ENCODE measurements around the gene SORCS2.

The SORCS2 gene

DNA sequence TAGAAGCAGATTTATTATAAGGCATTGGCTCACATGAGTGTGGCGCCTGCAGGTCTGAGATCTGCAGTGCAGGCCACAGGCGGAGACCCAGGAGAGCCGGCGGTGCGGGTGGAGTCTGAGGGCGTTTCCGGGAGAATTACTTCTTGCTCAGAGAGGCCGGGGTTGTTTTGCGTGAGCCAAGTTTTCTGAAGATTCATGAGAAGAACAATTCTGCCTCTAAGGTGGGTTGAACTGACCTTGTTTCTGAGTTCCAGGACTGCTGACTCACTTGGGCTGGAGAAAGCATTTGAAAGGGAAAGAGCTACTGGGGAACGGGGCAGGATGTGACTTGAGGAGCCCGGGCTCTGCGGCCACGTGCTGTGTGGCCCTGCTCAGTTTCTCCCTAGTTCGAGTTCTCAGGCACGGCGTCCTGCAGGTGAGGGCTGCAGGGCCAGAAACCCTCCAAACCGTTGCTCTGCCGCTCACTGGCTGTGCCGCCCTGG is 36.7 kb upstream of the SORCS2 start:
- no peak overlapping the region for H3K4me3 ChIP-seq (ENCODE audit: low read length)
- peak; percentile 34 for DNase-seq (ENCODE audit: low read depth)
- TF ChIP-seq, protein P1, sequence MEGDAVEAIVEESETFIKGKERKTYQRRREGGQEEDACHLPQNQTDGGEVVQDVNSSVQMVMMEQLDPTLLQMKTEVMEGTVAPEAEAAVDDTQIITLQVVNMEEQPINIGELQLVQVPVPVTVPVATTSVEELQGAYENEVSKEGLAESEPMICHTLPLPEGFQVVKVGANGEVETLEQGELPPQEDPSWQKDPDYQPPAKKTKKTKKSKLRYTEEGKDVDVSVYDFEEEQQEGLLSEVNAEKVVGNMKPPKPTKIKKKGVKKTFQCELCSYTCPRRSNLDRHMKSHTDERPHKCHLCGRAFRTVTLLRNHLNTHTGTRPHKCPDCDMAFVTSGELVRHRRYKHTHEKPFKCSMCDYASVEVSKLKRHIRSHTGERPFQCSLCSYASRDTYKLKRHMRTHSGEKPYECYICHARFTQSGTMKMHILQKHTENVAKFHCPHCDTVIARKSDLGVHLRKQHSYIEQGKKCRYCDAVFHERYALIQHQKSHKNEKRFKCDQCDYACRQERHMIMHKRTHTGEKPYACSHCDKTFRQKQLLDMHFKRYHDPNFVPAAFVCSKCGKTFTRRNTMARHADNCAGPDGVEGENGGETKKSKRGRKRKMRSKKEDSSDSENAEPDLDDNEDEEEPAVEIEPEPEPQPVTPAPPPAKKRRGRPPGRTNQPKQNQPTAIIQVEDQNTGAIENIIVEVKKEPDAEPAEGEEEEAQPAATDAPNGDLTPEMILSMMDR (conservative IDR thresholded peaks at IDR 0.05; ENCODE audit: low read length), result no peak

DNA sequence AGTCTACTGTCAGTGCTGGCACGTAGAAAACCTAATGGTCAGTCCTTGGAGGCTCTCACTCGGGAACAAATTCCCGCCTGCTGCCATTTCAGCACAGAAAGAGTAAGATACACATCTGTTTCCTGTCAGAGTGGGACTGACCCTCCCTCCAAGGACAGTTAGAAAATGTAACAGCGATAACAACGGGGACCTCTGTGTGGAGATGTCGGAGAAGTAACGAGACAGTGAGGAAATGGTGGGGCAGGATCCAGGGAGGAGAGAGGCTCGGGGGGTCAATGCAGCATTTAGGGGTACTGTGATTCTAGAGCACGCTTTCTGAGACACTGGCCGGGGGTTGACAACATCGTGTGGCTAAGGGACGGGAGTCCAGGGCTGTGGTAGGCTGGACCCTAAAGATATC is 36.0 kb upstream of the SORCS2 start:
- no peak overlapping the region for H3K4me3 ChIP-seq (ENCODE audit: low read length)
- TF ChIP-seq, protein P1 (conservative IDR thresholded peaks at IDR 0.05; ENCODE audit: low read length), result no peak
- no peak for DNase-seq (ENCODE audit: low read depth)

DNA sequence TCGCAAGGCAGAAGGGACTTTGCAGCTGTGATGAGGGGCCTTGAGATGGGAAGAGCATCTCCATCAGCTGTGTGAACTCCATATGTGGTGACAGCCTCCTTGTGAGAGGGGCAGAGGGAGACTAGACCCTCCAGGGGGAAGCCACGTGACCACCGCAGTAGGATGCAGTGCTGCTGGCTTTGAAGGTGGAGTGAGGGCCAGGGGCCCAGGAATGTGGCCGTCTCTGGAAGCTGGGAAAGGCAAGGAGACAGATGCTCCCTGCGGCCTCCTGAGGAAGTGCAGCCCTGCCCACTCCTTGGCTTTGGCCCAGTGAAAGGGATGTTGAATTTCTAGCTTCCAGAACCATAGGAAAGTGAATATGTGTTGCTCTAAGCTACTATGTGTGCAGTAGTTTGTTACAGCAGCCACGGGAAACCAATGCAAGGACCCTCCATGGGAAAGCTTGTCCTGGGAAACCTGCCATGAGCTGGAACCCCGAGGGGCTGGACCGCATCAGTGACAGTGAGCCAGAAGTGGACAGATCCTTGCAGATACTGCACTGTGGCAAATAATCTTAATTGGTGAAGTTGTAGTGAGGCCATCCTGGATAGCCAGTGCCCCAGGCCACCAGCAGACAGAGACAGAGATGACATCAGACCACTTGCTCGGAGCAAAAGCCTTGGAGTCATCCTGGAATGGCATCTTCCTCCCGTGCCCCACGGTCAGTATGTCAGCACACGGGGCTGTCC is 35.4 kb upstream of the SORCS2 start:
- TF ChIP-seq, protein P1 (conservative IDR thresholded peaks at IDR 0.05; ENCODE audit: low read length), result peak; percentile 74
- no peak overlapping the region for H3K4me3 ChIP-seq (ENCODE audit: low read length)
- DNase-seq (ENCODE audit: low read depth), result peak; percentile 28

DNA sequence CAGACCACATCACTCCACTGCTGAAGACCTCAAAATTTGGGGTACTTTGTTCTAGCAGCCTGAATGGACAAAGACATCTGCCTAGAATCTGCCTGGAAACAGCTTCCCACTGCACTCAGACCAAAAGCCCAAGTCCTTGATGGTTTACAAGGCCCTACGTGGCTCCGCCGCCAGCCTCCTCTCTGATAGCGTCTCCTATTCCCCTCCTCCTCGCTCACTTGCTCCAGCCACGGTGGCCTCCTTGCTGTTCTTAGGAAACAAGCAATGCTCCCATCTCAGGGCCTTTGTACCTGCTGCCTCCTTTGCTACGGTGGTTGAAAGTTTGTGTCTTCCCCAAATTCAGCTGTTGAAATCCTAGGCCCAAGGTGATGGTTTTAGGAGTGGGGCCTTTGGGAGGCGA is 34.7 kb upstream of the SORCS2 start:
- TF ChIP-seq, protein P1 (conservative IDR thresholded peaks at IDR 0.05; ENCODE audit: low read length), result no peak
- no peak for DNase-seq (ENCODE audit: low read depth)
- H3K4me3 ChIP-seq (ENCODE audit: low read length), result no peak overlapping the region

DNA sequence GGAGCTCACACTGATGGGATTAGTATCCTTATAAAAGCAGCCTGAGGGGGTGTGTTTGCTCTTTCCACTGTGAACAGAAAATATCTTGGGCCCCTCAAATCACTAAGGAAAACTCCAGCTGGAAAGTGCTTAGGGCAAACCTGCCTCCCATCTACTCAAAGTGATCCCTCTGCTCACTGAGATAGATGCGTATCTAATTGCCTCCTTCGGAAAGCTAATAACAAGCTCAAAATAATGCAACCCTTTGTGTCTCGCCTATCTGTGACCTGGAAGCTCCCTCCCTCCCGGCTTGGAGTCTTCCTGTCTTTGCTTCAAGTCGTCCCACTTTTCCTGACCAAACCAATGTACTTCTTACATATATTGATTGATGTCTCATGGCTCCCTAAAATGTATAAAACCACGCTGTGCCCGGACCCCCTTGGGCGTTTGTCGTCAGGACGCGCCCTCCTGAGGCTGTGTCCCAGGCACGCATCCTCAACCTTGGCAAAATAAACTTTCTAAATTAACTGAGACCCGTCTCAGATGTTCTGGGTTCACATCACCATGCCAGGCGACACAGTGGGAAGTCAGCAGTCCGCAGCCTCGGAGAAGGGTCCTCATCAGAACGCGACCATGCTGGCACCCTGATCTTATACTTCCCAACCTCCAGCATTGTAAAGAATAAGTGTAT is 34.1 kb upstream of the SORCS2 start:
- TF ChIP-seq, protein P1 (conservative IDR thresholded peaks at IDR 0.05; ENCODE audit: low read length), result no peak
- no peak overlapping the region for H3K4me3 ChIP-seq (ENCODE audit: low read length)
- DNase-seq (ENCODE audit: low read depth), result no peak

DNA sequence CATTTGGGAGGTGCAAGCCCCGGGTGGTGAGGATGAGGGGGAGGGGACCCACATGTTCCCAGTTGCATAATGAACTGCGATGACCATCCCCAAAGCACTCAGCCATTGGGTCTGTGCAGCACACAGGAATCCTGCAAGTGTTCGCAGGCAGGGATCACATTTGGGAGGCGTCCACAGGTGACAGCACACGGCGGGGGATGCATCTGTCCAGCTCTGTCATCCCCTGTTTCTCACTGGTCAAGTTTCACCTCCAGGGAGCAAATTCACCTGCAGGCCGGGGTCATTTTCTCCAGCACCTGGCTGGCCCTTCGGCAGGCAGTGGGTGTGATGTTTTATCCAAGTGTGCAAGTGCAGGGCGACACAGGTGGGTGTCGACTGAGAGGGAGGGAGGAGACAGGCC is 33.3 kb upstream of the SORCS2 start:
- no peak overlapping the region for H3K4me3 ChIP-seq (ENCODE audit: low read length)
- no peak for DNase-seq (ENCODE audit: low read depth)
- TF ChIP-seq, protein P1 (conservative IDR thresholded peaks at IDR 0.05; ENCODE audit: low read length), result no peak

DNA sequence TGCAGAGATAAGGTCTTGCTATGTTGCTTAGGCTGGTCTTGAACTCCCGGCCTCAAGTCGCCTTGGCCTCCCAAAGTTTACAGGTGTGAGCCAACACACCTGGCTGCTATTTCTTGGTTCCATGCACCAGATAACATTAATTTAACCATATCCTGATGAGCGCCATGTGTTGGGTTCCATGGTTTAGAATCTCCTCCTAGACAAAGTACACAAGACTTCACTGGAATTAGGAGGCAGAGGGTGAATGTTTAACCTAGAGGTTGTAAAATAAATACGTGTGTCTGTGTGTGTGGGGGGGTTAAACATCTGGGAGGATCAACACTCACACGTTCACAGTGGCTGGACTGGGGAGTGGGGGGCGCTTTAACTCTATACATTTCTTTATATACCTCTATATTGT is 32.4 kb upstream of the SORCS2 start:
- no peak overlapping the region for H3K4me3 ChIP-seq (ENCODE audit: low read length)
- DNase-seq (ENCODE audit: low read depth), result no peak
- TF ChIP-seq, protein P1 (conservative IDR thresholded peaks at IDR 0.05; ENCODE audit: low read length), result no peak

All from AG10803 (cell line).